ENCODE measurements around the gene BAZ2A. TPM values are rescaled to one million over a fixed set of nuclear protein-coding genes. Genes with fewer than 3 reads are reported as not detected.
A peak's percentile ranks its signal among the peaks of the same experiment; 100 is the strongest.
"Not testable (repeated sequence)": the region's sequence is repeated elsewhere in the genome, so short reads cannot be mapped to it uniquely, and the experiment has no call there.

BAZ2A gene
- total RNA-seq, 1 donor from 2014 or later, result 131 TPM

DNA sequence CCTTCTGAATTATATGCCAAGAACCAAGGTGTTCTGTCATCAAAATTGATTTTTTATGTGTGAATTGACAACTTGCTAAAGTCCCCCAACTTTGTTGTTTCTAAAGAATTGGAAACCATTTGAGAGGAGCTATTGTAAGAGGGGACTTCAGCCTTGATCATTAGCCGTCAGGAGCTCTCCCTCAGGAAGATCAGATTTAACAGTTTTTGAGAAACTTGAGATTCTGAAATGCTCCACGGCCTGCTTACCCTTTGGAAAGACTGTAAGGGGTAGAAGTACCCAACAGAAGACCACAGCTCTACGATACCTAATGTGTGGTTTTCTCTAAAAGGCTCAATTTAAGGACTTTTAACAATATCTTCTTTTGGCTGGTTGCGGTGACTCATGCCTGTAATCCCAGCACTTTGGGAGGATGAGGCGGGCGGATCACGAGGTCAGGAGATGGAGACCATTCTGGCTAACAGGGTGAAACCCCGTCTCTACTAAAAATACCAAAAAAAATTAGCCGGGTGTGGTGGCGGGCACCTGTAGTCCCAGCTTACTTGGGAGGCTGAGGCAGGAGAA is 51.1 kb downstream of the BAZ2A start:
- Mint-ChIP-seq H3K27me3 (ENCODE audit: low read depth) (no peaks in the 10 kb centered on the region), H3K9me3 (no peaks in the 10 kb centered on the region), H3K4me3 (ENCODE audit: low read depth) (no peak overlapping the region), H3K4me1 (ENCODE audit: low read depth) (peaks cover 19% of the 10 kb centered on the region), H3K27ac (no peak overlapping the region), H3K36me3 (ENCODE audit: low read depth) (no peaks in the 10 kb centered on the region)
- DNase-seq (ENCODE audit: low spot score), result no peak
- intact Hi-C loops (cut with micrococcal nuclease), result no loop called here

- not testable (repeated sequence) for H3K27me3 Mint-ChIP-seq (ENCODE audit: low read depth); H3K4me3 Mint-ChIP-seq (ENCODE audit: low read depth)
These were observed 52.9 kb downstream of the BAZ2A start for GRCh38 chr12:56577248-56577647.

GRCh38 chr12:56574210-56574609 is 55.9 kb downstream of the BAZ2A start:
- H3K9me3 Mint-ChIP-seq, result no peaks in the 10 kb centered on the region
- no peak for DNase-seq (ENCODE audit: low spot score)
- no peak overlapping the region for H3K4me3 Mint-ChIP-seq (ENCODE audit: low read depth)
- H3K4me1 Mint-ChIP-seq (ENCODE audit: low read depth), result peaks cover 15% of the 10 kb centered on the region
- peak overlapping the region; percentile 55 for H3K27ac Mint-ChIP-seq
- H3K36me3 Mint-ChIP-seq (ENCODE audit: low read depth), result no peaks in the 10 kb centered on the region
- intact Hi-C loops (cut with micrococcal nuclease), result no loop called here
- H3K27me3 Mint-ChIP-seq (ENCODE audit: low read depth), result no peaks in the 10 kb centered on the region

More at GRCh38 chr12:56577248-56577647, 52.9 kb downstream of the BAZ2A start:
- H3K27ac Mint-ChIP-seq; DNase-seq (ENCODE audit: low spot score); intact Hi-C loops (cut with micrococcal nuclease); H3K9me3 Mint-ChIP-seq; H3K36me3 Mint-ChIP-seq (ENCODE audit: low read depth): not testable (repeated sequence)
- H3K4me1 Mint-ChIP-seq (ENCODE audit: low read depth), result peaks cover 22% of the 10 kb centered on the region

- H3K36me3 Mint-ChIP-seq (ENCODE audit: low read depth), result no peaks in the 10 kb centered on the region
- DNase-seq (ENCODE audit: low spot score), result no peak
- no peak overlapping the region for H3K27ac Mint-ChIP-seq
- no peak overlapping the region for H3K4me3 Mint-ChIP-seq (ENCODE audit: low read depth)
- no peaks in the 10 kb centered on the region for H3K27me3 Mint-ChIP-seq (ENCODE audit: low read depth)
- H3K4me1 Mint-ChIP-seq (ENCODE audit: low read depth), result peaks cover 15% of the 10 kb centered on the region
- no peaks in the 10 kb centered on the region for H3K9me3 Mint-ChIP-seq
- intact Hi-C loops (cut with micrococcal nuclease), result no loop called here
These were observed 57.8 kb downstream of the BAZ2A start for GRCh38 chr12:56572288-56572687.

DNA sequence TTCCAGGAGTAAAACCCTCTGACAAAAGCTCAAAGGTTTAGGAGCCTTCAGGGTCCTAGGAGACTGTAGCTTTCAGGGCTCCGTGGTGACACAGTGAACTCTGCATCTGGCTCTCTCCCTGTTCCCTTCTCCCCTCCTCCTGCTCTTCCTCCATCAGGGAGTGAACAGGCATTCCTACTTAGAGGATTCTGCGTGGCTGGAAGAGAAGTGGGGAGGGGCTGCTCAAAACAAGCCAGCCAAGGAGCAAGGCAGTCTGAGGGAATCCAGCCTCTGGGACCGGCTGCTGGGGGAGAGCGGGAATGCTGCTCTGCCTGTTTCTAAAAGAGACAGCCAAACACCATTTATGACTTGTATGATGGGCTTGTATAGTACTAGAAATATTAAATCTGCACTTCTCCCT is 59.0 kb downstream of the BAZ2A start:
- intact Hi-C loops (cut with micrococcal nuclease), result no loop called here
- H3K27me3 Mint-ChIP-seq (ENCODE audit: low read depth), result no peaks in the 10 kb centered on the region
- H3K36me3 Mint-ChIP-seq (ENCODE audit: low read depth), result no peaks in the 10 kb centered on the region
- no peak overlapping the region for H3K4me3 Mint-ChIP-seq (ENCODE audit: low read depth)
- no peaks in the 10 kb centered on the region for H3K9me3 Mint-ChIP-seq
- H3K27ac Mint-ChIP-seq, result no peak overlapping the region
- no peak for DNase-seq (ENCODE audit: low spot score)
- H3K4me1 Mint-ChIP-seq (ENCODE audit: low read depth), result peaks cover 16% of the 10 kb centered on the region

GRCh38 chr12:56568146-56568545 is 62.0 kb downstream of the BAZ2A start:
- Mint-ChIP-seq H3K9me3 (no peaks in the 10 kb centered on the region), H3K4me1 (ENCODE audit: low read depth) (peaks cover 18% of the 10 kb centered on the region), H3K4me3 (ENCODE audit: low read depth) (no peak overlapping the region), H3K36me3 (ENCODE audit: low read depth) (no peaks in the 10 kb centered on the region), H3K27ac (no peak overlapping the region), H3K27me3 (ENCODE audit: low read depth) (no peaks in the 10 kb centered on the region)
- DNase-seq (ENCODE audit: low spot score), result no peak
- intact Hi-C loops (cut with micrococcal nuclease), result no loop called here

GRCh38 chr12:56565510-56566101 is 64.5 kb downstream of the BAZ2A start:
- peak overlapping the region; percentile 42 for H3K27ac Mint-ChIP-seq
- H3K27me3 Mint-ChIP-seq (ENCODE audit: low read depth), result no peaks in the 10 kb centered on the region
- no peaks in the 10 kb centered on the region for H3K36me3 Mint-ChIP-seq (ENCODE audit: low read depth)
- peak overlapping the region; percentile 27 for H3K4me3 Mint-ChIP-seq (ENCODE audit: low read depth)
- intact Hi-C loops (cut with micrococcal nuclease), result no loop called here
- H3K4me1 Mint-ChIP-seq (ENCODE audit: low read depth), result peaks cover 18% of the 10 kb centered on the region
- no peak for DNase-seq (ENCODE audit: low spot score)
- H3K9me3 Mint-ChIP-seq, result no peaks in the 10 kb centered on the region

DNA sequence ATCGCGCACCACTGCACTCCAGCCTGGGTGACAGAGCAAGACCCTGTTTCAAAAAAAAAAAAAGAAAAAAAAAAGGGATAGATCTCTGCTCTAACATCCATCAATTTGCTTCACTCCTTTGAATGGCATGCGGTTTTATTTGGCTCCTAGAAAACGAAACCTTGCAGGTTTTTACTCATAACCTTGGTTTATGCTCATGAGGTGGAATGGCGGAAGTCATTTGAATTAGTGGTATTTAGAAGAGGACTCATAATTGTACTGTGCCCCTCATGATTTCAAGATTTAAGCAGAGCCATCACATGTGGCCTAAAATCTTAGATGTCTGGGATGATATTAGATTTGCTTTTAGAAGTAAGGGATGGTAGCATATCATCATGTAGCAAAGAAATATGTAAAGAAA is 79.1 kb downstream of the BAZ2A start:
- Mint-ChIP-seq H3K27me3 (ENCODE audit: low read depth) (no peaks in the 10 kb centered on the region), H3K4me3 (ENCODE audit: low read depth) (no peak overlapping the region), H3K4me1 (ENCODE audit: low read depth) (no peaks in the 10 kb centered on the region), H3K36me3 (ENCODE audit: low read depth) (no peaks in the 10 kb centered on the region), H3K27ac (no peak overlapping the region), H3K9me3 (no peaks in the 10 kb centered on the region)
- intact Hi-C loops (cut with micrococcal nuclease), result no loop called here
- no peak for DNase-seq (ENCODE audit: low spot score)

DNA sequence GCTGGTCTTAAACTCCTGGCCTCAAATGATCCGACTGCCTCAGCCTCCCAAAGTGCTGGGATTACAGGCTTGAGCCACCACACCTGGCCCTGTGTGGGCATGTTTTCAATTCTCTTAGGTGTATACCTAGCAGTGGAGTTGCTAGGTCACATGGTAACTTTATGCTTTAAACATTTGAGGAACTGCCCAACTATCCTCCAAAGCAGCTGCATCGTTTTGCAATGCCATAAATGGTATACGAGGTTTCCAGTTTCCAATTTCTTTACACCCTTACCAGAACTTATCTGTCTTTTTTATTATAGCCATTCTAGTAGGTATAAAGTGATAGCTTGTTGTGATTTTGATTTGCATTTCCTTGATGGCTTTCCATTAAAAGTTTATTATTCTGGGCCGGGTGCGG is 83.4 kb downstream of the BAZ2A start:
- H3K4me1 Mint-ChIP-seq (ENCODE audit: low read depth), result no peaks in the 10 kb centered on the region
- no peak overlapping the region for H3K27ac Mint-ChIP-seq
- no peak overlapping the region for H3K4me3 Mint-ChIP-seq (ENCODE audit: low read depth)
- H3K27me3 Mint-ChIP-seq (ENCODE audit: low read depth), result no peaks in the 10 kb centered on the region
- intact Hi-C loops (cut with micrococcal nuclease), result no loop called here
- H3K36me3 Mint-ChIP-seq (ENCODE audit: low read depth), result no peaks in the 10 kb centered on the region
- no peaks in the 10 kb centered on the region for H3K9me3 Mint-ChIP-seq
- no peak for DNase-seq (ENCODE audit: low spot score)

Other genes starting within 250 kb of the BAZ2A start
- gene TIMELESS, start 180.9 kb downstream of the BAZ2A start, total RNA-seq, result 43.7 and 45.6 TPM in 2 replicates
- not detected in 2 replicates for gene MIP, start 175.7 kb downstream of the BAZ2A start, total RNA-seq
- gene SPRYD4, start 161.7 kb downstream of the BAZ2A start, total RNA-seq, result 4.4 and 4.5 TPM in 2 replicates
- gene GLS2, start 142.2 kb downstream of the BAZ2A start, total RNA-seq, result 1.5 and 3.1 TPM in 2 replicates
- 7.9 and 11.0 TPM in 2 replicates for gene RBMS2, start 108.5 kb downstream of the BAZ2A start, total RNA-seq
- gene ATP5F1B, start 15.7 kb upstream of the BAZ2A start, total RNA-seq, result 729 and 735 TPM in 2 replicates
- 293 and 298 TPM in 2 replicates for gene PTGES3, start 58.0 kb upstream of the BAZ2A start, total RNA-seq
- gene NACA, start 95.0 kb upstream of the BAZ2A start, total RNA-seq, result 1,037 and 1,093 TPM in 2 replicates
- gene PRIM1, start 122.0 kb upstream of the BAZ2A start, total RNA-seq, result 59.4 and 63.9 TPM in 2 replicates
- 1.2 and 2.9 TPM in 2 replicates for gene HSD17B6, start 133.0 kb upstream of the BAZ2A start, total RNA-seq